Upper lobe of left lung (tissue), 4 donors: ENCODE measurements around the gene GTPBP1.

Experiments
- CTCF ChIP-seq, 6 experiments: fragments of 450-650 bp in 4 of 6; fragments of 200-600 bp in 2 of 6; sonication (generic) in 2 of 6; IDR thresholded peaks; one replicate each; pipeline ENCODE4 v1.5.1; 2016 to 2019; ENCODE audit warnings: antibody characterized with exemption in 6 of 6
- EP300 ChIP-seq, 4 donors: sonication (generic); formaldehyde crosslinking; IDR thresholded peaks; one replicate each; pipeline ENCODE4 v1.5.1; 2017; ENCODE audit warnings: antibody characterized with exemption in 4 of 4, control low read depth in 2 of 4
- POLR2A ChIP-seq, 4 donors: fragments of 450-650 bp; IDR thresholded peaks; one replicate each; pipeline ENCODE4 v1.5.1; 2016 to 2017; ENCODE audit warnings: antibody characterized with exemption in 4 of 4, mild to moderate bottlenecking in 2 of 4
- POLR2AphosphoS5 ChIP-seq, 2 donors: sonication (generic); formaldehyde crosslinking; IDR thresholded peaks; one replicate each; pipeline ENCODE4 v1.5.1; 2017; ENCODE audit warnings: antibody characterized with exemption in 2 of 2

- TF ChIP-seq POLR2AphosphoS5 (IDR thresholded peaks at IDR 0.05) = no peak
- no peak for TF ChIP-seq EP300 (IDR thresholded peaks at IDR 0.05)
- no peak for TF ChIP-seq CTCF (IDR thresholded peaks at IDR 0.05)
- TF ChIP-seq POLR2A (IDR thresholded peaks at IDR 0.05) = no peak
Measured at GRCh38 chr22:38694049-38694448, 11.7 kb upstream of the GTPBP1 start.
